Activated naive CD4-positive, alpha-beta T cell treated with Interleukin-2 at 50 U/mL for 16 hours (primary cell): Measurements from ENCODE around the gene RBCK1.
"Not testable (repeated sequence)": the region's sequence is repeated elsewhere in the genome, so short reads cannot be mapped to it uniquely, and the experiment has no call there.

ENCODE experiments used
- DNase-seq: peaks from one replicate; pipeline ENCODE4 v3.0.0-alpha.2; 2020

RBCK1 gene

DNA sequence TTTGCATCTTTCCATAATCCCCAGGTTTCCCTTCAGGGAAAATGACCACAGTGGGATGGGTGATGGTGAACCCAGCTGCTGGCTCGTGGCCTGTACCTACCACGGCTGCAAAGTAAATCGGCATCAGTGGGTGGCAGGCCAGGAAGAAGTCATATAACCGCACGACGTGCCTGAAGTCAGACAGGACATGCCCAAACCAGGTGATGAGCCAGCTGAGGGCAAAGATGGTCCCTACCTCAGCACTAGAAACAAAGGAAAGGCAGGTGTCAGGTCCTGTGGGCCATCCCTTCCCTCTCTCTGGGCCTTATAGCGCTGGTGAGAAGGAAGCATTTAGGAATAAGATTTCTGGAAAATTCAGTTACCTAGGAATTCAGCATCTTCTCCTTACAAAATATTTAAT is 32.0 kb downstream of the RBCK1 start:
- DNase-seq: no peak

DNA sequence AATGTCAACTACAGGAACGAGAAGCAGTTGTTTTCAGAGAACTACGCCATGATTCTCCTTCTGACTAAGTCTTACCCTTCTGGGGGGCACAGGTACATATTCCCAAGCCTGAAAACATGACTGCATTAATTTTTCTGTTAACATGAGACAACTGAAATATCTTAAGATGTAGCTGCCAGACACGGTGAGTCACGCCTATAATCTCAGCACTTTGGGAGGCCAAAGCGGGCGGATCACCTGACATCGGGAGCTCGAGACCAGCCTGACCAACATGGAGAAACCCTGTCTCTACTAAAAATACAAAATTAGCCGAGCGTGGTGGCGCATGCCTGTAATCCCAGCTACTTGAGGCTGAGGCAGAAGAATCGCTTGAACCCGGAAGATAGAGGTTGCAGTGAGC is 32.5 kb downstream of the RBCK1 start:
- no peak for DNase-seq

- DNase-seq: no peak
These were observed 35.2 kb downstream of the RBCK1 start for GRCh38 chr20:443223-443775.

DNA sequence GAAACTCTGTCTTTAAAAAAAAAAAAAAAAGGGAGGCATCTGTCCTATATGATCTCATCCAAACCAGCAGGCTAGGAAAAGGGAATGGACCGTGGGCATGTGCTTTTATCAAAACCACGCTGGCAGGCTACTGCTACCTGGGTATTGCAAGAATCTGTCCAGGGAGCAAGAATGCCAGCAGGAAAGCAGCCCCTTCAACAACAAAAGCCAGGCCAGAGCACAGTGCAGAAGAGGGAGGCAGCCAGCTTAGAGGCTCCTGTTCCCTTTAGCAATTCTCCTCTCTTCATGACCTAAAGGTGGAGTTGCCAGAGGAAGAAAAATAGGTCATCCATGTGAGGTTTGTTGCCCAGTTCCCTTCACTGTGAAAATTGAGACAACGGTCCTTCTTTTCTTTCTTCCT is 36.0 kb downstream of the RBCK1 start:
- DNase-seq: no peak

DNA sequence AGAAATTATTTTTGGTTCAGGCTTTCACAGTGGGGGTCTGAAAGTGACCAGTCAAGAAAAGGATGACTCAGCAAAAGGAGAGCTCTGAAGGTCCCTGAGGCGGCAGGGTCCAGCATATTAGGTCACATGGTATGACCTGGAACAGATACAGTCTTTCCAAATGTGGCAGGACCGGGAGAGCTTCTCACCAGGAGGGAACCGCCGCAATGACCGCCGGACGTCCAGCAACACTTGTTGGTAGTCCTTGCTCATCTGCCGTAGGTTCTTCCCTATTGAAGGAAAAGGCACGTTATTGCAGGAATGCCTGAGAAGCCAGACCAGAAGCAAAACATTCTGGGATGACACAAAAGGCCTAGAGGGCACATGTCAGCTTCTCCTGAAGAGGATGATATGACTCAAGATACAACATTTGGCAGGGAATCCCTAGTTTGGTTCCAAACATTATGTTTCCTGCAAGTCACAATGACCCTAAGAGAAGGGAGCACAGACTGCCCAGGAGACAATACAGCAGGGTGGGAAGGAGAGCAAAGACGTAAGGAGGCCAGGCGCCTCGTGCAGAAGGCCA is 36.8 kb downstream of the RBCK1 start:
- no peak for DNase-seq

- DNase-seq: no peak
These were observed 37.6 kb downstream of the RBCK1 start for GRCh38 chr20:445514-446336.

DNA sequence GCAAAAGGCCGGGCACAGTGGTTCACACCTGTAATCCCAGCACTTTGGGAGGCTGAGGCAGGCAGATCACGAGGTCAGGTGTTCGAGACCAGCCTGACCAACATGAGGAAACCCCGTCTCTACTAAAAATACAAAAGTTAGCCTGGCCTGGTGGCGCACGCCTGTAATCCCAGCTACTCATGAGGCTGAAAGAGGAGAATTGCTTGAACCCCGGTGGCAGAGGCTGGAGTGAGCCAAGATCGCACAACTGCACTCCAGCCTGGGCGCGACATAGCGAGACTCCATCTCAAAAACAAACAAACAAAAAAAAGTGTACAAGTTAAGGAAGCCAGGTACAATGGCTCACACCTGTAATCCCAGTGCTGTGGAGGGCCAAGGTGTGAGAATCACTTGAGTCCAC is 43.9 kb downstream of the RBCK1 start:
- DNase-seq: not testable (repeated sequence)

GRCh38 chr20:454951-455350 is 46.9 kb downstream of the RBCK1 start:
- no peak for DNase-seq

DNA sequence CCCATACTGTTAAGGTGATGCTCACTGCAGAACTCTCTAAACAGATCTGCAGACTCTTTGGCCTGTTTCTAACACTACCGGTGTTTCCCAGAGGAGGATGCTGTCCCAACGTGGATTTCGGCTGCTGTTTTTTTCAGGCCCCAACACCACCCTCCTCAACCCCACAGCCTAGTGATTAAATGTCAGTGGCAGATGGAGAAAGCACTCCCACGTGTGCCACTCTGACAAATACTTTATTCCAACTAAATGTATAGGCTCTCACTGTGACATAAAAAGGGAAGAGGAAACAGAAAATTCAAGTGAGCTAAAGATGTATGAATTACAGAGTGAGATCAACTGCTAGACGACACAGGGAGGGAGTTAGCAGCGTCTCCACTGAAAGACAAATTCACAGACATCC is 50.7 kb downstream of the RBCK1 start:
- DNase-seq: no peak

- no peak for DNase-seq
These were observed 52.1 kb downstream of the RBCK1 start for GRCh38 chr20:460180-460579.

GRCh38 chr20:460707-461106 is 52.6 kb downstream of the RBCK1 start:
- DNase-seq: no peak

DNA sequence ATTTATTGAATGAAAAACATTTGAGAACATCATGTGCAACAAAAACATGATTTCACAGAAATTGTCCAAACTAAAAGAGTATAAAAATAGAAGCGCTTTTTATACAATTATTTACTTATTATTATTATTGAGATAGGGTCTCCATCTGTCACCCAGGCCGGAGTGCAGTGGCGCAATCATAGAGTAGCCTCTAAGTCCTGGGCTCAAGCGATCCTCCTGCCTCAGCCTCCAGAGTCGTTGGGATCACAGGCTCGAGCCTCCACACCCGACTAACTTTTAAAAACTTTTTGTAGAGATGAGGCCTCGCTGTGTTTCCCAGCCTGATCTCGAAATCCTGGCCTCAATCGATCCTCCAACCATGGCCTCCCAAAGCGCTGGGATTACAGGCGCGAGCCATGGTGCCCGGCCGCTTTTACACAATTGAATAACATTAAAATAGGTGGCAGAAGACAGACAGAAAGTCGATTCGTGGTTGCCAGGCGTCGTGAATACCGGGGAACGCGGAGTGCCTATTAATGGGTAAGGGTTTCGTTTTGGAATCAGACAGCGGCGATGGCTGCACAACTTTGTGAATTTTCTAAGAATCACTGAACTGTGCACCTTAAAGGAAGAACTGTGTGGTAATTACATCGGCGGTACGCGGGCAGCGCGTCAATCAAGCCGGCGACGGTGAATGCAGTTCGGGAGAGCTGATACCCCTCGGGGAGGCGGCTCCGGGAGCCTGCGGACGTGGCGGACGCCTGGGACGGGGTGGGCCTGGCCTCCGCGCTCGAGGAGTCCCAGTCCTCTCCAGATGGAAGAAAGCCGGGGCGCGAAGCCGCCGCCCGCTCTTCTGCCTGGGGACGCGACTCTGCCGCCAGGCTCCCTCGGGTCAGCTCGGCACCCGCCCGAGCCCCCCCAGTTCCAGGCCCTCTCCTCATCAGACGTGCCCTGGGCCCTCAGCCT is 53.4 kb downstream of the RBCK1 start:
- DNase-seq: peak; percentile 56

DNA sequence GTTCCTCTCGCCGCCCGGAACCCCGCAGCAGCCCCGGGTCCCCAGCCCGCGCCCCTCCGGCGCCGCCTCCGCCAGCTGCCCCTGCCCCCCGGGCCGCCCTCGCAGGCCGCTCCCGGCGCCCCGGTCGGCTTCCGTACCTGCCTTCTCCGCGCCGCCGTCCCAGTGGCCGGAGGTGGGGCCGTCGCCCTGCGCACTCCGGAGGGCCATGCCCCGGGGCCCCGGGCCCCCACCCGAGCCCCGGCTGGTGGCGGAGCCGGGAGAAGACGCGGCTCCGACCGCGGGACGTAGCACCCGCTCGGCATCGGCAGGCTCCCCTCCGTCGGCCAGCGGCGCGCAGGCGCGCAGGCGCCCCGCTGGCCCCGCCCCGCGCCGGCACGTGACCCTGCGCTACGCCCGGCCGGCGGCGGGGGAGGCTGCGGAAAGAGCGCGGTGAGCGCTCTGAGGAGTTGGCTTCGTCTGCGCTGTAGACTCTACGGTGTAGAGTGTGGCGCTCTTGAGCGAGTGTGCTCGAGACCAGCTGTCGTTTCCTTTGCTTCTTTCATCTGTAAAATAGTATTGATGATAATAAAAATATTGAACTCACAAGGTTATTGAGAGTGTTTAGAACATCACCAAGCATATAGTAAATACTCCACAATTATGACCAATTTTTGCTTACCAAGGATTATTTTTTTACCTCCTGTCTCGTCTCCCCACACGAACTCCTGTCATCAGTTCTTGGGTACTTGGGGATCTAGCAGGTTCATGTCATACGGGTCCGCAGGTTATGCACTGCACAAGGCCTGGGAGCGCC is 54.3 kb downstream of the RBCK1 start, which contains the start of gene TBC1D20:
Gene TBC1D20, minus strand, starts transcription at position 335 of the 793 bp plus-strand sequence. Its CDS starts 128 bp downstream, at position 207.
- DNase-seq: peak; percentile 85

DNA sequence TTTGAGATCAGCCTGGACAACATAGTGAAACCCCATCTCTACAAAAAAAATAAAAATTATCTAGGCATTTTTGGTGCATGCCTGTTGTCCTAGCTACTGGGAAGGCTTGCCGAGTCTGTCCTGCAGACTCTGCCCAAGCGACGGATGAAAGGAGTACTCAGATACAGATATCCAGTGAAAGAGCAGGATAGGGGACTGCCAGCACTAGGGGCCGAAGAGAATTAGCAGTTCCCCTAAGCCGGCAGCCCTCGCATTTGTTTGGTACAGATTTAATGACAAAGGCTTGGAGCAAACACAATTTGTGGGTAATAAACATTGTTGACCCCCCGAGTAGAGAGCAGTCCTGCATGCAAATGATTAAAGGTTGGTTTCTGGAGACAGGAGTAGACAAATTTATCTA is 59.7 kb downstream of the RBCK1 start:
- no peak for DNase-seq

- no peak for DNase-seq
These were observed 61.8 kb downstream of the RBCK1 start for GRCh38 chr20:469746-470490.

- no peak for DNase-seq
These were observed 64.2 kb downstream of the RBCK1 start for GRCh38 chr20:472137-472846.

- no peak for DNase-seq
These were observed 64.8 kb downstream of the RBCK1 start for GRCh38 chr20:472889-473292.

- no peak for DNase-seq
These were observed 66.5 kb downstream of the RBCK1 start for GRCh38 chr20:474581-474980.

- DNase-seq: no peak
These were observed 67.6 kb downstream of the RBCK1 start for GRCh38 chr20:475463-476357.
